OCI-LY3 (cell line): ENCODE data around the gene ERF.
A peak's percentile ranks its signal among the peaks of the same experiment; 100 is the strongest.

Experiments used
- CTCF ChIP-seq: fragments of 200-600, 300-600 bp; sonication (generic); IDR thresholded peaks from 2 replicates; pipeline ENCODE4 v1.5.1; 2014; ENCODE audit warnings: antibody characterized with exemption, low read length, low read depth
- EZH2phosphoT487 ChIP-seq: fragments of 200-600 bp; shearing (Covaris generic); IDR thresholded peaks from 2 replicates; pipeline ENCODE4 v1.6.1; 2018; ENCODE audit warnings: antibody characterized with exemption, mixed run types, low read depth

DNA sequence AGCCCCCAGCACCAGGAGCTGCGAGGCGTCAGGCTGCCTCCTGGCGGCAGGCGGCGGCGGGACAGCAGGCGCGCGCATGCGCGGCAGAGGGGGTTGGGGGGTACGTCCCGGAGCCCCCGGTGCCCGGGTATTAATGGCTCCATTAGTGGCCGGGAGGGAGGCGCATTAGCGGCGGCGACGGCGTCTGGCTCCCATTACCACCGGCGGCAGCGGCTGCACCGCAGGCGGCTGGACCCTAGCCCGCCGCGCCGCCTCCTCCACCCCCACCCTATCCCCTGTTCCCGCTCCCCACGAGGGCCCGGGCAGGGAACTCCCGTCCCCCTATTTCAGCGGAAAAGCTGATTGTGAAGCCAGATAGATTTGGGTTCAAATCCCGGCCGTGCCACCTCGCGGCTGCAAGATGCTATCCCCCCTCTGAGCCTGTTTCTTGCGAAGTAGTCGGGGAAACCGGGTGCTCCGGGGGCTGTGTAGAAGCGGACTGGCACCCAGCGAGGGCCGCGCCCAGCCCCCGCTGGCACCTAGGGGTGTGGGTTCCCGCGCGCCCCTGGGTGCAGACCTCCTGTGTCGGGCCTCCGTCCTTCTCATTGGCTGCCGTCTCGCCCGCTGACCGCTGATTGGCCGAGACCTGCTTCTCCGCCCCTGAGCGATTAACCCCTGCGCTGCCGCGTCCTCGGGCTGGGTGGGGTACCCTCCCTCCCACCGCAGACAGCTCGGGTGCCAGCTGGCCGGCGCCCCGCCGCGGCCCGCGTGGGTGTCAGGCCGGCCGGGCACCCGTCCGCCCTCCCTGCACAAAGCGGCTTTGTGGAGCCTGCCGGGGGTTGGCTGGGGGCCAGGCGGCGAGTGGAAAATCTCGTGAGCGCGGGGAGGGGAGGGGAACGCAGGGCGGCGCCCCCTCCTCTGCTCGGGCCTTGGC is 25.2 kb upstream of the ERF start:
- peak; percentile 90 for TF ChIP-seq CTCF
- TF ChIP-seq EZH2phosphoT487 = no peak
